K562 treated with DMSO at 1 percent for 4 hours (cell line): Measurements from ENCODE around the gene GPRASP1. TPM values are rescaled to one million over a fixed set of nuclear protein-coding genes. Genes with fewer than 3 reads are reported as not detected.

Experiments
- total RNA-seq: library from RNA; unstranded; fragments of 300-600 nt; gene quantifications from 2 replicates; pipeline ENCODE4 v1.2.3, GENCODE V29; 2022; ENCODE audit not compliant: insufficient read depth

Gene GPRASP1
- 0.26 and 0.28 TPM in 2 replicates for total RNA-seq

DNA sequence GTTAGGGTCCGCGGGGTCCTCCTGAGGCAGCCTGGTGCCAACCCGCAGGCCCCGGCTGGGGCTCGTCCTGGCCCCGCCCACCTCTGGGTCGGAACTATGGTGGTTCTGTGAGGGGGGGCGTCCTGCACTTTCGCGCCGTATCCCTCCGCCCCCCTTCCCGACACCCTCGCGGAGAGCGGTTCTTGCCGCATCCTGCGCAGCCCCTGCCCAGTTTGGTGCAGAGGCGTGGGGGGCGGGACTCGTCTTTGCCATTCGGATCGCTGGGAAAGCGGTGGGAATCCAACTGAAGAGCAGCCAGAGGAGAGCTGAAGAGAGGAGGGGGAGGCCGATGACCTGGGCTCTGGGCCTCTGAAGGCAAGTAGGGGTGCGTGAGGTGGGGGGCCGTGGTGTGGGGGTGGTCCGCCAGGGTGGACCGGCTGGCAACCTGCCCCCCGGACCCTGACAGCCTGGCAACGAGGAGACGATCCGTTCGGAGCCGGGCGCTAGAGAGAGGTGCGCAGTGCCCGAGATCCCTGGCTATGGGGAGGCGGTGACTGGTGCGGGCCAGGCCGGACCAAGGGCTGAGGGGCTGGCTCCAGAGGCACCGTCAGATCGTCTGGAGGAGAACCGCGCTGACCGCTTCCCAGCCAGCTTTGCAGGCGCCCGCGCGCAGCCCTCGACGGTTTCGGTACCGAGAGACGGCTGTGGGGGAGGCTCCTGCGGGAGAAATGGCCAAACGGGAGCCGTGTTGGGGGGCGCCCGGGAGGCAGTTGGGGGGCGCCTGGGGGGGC lies at the start of gene GPRASP1:
Gene GPRASP1 (plus strand): TSS at position 242 of the 770 bp plus-strand sequence. CDS start 2,431 bp downstream, outside the sequence.

Other genes with a start within 250 kb of the GPRASP1 start
- gene NXF2B, start 211.5 kb upstream of the GPRASP1 start, total RNA-seq, result 15.8 and 25.0 TPM in 2 replicates
- not detected in 2 replicates for gene TCP11X2, start 179.7 kb upstream of the GPRASP1 start, total RNA-seq
- not detected in 2 replicates for gene TMSB15A, start 134.7 kb upstream of the GPRASP1 start, total RNA-seq
- 4.8 and 6.3 TPM in 2 replicates for gene ARMCX5, start 52.0 kb upstream of the GPRASP1 start, total RNA-seq
- gene GPRASP2, start 61.0 kb downstream of the GPRASP1 start, total RNA-seq, result 1.1 and 2.4 TPM in 2 replicates
- 0.57 and 0.80 TPM in 2 replicates for gene GPRASP3, start 69.3 kb downstream of the GPRASP1 start, total RNA-seq